Sigmoid colon (tissue), 7 donors: ENCODE data around the gene ZNF568. TPM values are rescaled to one million over a fixed set of nuclear protein-coding genes. Genes with fewer than 3 reads are reported as not detected.

Experiments used
- DNase-seq: peaks from one replicate; pipeline ENCODE4 v3.0.0-alpha.2; 2019
- H3K27ac ChIP-seq, 4 donors: fragments of 200-600 bp; sonication (generic); one replicate each; pipeline ENCODE4 v1.5.1; 2016 to 2019; ENCODE audit warnings: mild to moderate bottlenecking in 1 of 4
- H3K27me3 ChIP-seq, 3 donors: fragments of 200-600 bp; sonication (generic); one replicate each; pipeline ENCODE4 v1.5.1; 2019; ENCODE audit warnings: mild to moderate bottlenecking in 1 of 3
- H3K36me3 ChIP-seq, 4 donors: fragments of 200-600 bp; sonication (generic); one replicate each; pipeline ENCODE4 v1.5.1; 2016 to 2019
- H3K4me1 ChIP-seq, 4 donors: fragments of 200-600 bp; sonication (generic); one replicate each; pipeline ENCODE4 v1.5.1; 2017 to 2019
- H3K4me3 ChIP-seq, 4 donors: fragments of 200-600 bp; sonication (generic); one replicate each; pipeline ENCODE4 v1.5.1; 2017 to 2019; ENCODE audit warnings: mild to moderate bottlenecking in 2 of 4, moderate library complexity in 1 of 4
- H3K9me3 ChIP-seq, 4 donors: fragments of 200-600 bp in 3 of 4; sonication (generic) in 3 of 4; one replicate each; pipeline versions ENCODE4 v1.5.1 to v1.6.1; 2013 to 2019
- EP300 ChIP-seq, 4 donors: sonication (generic); formaldehyde crosslinking; IDR thresholded peaks; one replicate each; pipeline ENCODE4 v1.6.1; 2017; ENCODE audit warnings: antibody characterized with exemption in 4 of 4
- POLR2A ChIP-seq, 2 donors: fragments of 450-650 bp; IDR thresholded peaks; one replicate each; pipeline ENCODE4 v1.6.1; 2016; ENCODE audit warnings: antibody characterized with exemption in 2 of 2, mild to moderate bottlenecking in 2 of 2, moderate library complexity in 2 of 2
- POLR2AphosphoS5 ChIP-seq, 4 donors: sonication (generic); formaldehyde crosslinking; IDR thresholded peaks; one replicate each; pipeline ENCODE4 v1.6.1; 2017; ENCODE audit warnings: antibody characterized with exemption in 4 of 4
- WGBS, 2 donors: extraction: QIAGEN DNeasy Blood & Tissue Kit; methylation state at CpG; one replicate each; pipeline ENCODE4 v1.1.7; 2013; 5-methylcytosine and 5-hydroxymethylcytosine counted together
- intact Hi-C: fragments of 100-400 bp; cut with DNase I; formaldehyde crosslinking; loops from one replicate; pipeline ENCODE4 v1.15.1; 2023
- polyA plus RNA-seq, 3 donors: library from polyadenylated mRNA; stranded (reverse); fragments of 200-250 nt; gene quantifications; one replicate each; pipeline ENCODE4 v1.2.3, GENCODE V29; 2013
- total RNA-seq, 4 donors: library from RNA; depleted of rRNA; stranded (reverse); fragments of >200 nt; gene quantifications; one replicate each; pipeline ENCODE4 v1.1.0, GENCODE V29; 2016
- TF ChIP-seq, protein P1 (sequence below), 4 experiments: fragments of 450-650 bp in 3 of 4; fragments of 200-600 bp in 1 of 4; IDR thresholded peaks; one replicate each; pipeline ENCODE4 v1.5.1; 2016 to 2019; ENCODE audit warnings: antibody characterized with exemption in 4 of 4, mild to moderate bottlenecking in 3 of 4, moderate library complexity in 2 of 4
- donor health status: healthy with polysubstance abuse.
- donor health status: Bipolar disorder and iron deficiency.
- donor health status: healthy.

The ZNF568 gene
- total and polyA plus RNA-seq, 7 donors: 0.60 to 18.9 (median 8.7) TPM

- TF ChIP-seq, protein P1, sequence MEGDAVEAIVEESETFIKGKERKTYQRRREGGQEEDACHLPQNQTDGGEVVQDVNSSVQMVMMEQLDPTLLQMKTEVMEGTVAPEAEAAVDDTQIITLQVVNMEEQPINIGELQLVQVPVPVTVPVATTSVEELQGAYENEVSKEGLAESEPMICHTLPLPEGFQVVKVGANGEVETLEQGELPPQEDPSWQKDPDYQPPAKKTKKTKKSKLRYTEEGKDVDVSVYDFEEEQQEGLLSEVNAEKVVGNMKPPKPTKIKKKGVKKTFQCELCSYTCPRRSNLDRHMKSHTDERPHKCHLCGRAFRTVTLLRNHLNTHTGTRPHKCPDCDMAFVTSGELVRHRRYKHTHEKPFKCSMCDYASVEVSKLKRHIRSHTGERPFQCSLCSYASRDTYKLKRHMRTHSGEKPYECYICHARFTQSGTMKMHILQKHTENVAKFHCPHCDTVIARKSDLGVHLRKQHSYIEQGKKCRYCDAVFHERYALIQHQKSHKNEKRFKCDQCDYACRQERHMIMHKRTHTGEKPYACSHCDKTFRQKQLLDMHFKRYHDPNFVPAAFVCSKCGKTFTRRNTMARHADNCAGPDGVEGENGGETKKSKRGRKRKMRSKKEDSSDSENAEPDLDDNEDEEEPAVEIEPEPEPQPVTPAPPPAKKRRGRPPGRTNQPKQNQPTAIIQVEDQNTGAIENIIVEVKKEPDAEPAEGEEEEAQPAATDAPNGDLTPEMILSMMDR (IDR thresholded peaks at IDR 0.05): no peak
- TF ChIP-seq EP300 (IDR thresholded peaks at IDR 0.05) (no peak), POLR2AphosphoS5 (IDR thresholded peaks at IDR 0.05) (no peak), POLR2A (IDR thresholded peaks at IDR 0.05) (no peak)
- Histone ChIP-seq H3K36me3 (no peaks in the 10 kb centered on the region), H3K27me3 (no peaks in the 10 kb centered on the region), H3K9me3 (peaks cover 0 to 10% (median 1%) of the 10 kb centered on the region in 4 donors), H3K4me3 (no peak overlapping the region), H3K27ac (no peak overlapping the region), H3K4me1 (peaks cover 0 to 1% (median 0%) of the 10 kb centered on the region in 4 donors)
- no peak for DNase-seq
- intact Hi-C loops: no loop called here
- WGBS, 2 donors: 26 to 36% methylated on average over 1 of the region's 1 CpG
Measured at GRCh38 chr19:37045140-37045539, 129.0 kb downstream of the ZNF568 start.

Other genes starting within 250 kb of the ZNF568 start
- 10 to 100 TPM in 2 of 4 donors, 1 to 10 TPM in 2; 6.6 to 11.1 (median 9.4) TPM for gene ZNF461, start 249.5 kb upstream of the ZNF568 start, total RNA-seq
- 1 to 10 TPM in 2 of 3 donors, under 1 TPM in 1; 0.92 to 3.6 (median 3.5) TPM for gene ZNF461, start 249.5 kb upstream of the ZNF568 start, polyA plus RNA-seq
- gene ZNF567, start 228.7 kb upstream of the ZNF568 start, total RNA-seq: 10 to 100 TPM in 2 of 4 donors, 1 to 10 TPM in 2; 7.2 to 13.9 (median 11.0) TPM
- gene ZNF567, start 228.7 kb upstream of the ZNF568 start, polyA plus RNA-seq: 1 to 10 TPM; 1.2 to 2.3 (median 2.1) TPM
- gene ZNF850, start 143.5 kb upstream of the ZNF568 start, total RNA-seq: 1 to 10 TPM; 2.2 to 4.6 (median 3.3) TPM
- 1 to 10 TPM in 1 of 3 donors, under 1 TPM in 2; 0.23 to 1.2 (median 0.55) TPM for gene ZNF850, start 143.5 kb upstream of the ZNF568 start, polyA plus RNA-seq
- gene ZNF790, start 77.9 kb upstream of the ZNF568 start, total RNA-seq: 10 to 100 TPM in 1 of 4 donors, 1 to 10 TPM in 3; 8.6 to 13.3 (median 9.6) TPM
- 1 to 10 TPM; 1.8 to 3.3 (median 2.3) TPM for gene ZNF790, start 77.9 kb upstream of the ZNF568 start, polyA plus RNA-seq
- gene ZNF345, start 65.5 kb upstream of the ZNF568 start, total RNA-seq: 10 to 100 TPM in 1 of 4 donors, 1 to 10 TPM in 3; 4.6 to 13.0 (median 6.2) TPM
- 1 to 10 TPM in 2 of 3 donors, under 1 TPM in 1; 0.69 to 3.6 (median 3.1) TPM for gene ZNF345, start 65.5 kb upstream of the ZNF568 start, polyA plus RNA-seq
- gene ZNF829, start within 50 bp of the ZNF568 start, total RNA-seq: 1 to 10 TPM; 3.6 to 6.4 (median 4.8) TPM
- 1 to 10 TPM in 1 of 3 donors, under 1 TPM in 2; under 0.01 to 1.3 (median 0.23) TPM for gene ZNF829, start within 50 bp of the ZNF568 start, polyA plus RNA-seq
- gene ZNF420, start 162.1 kb downstream of the ZNF568 start, total RNA-seq: 10 to 100 TPM in 3 of 4 donors, 1 to 10 TPM in 1; 8.4 to 18.6 (median 14.1) TPM
- gene ZNF420, start 162.1 kb downstream of the ZNF568 start, polyA plus RNA-seq: 1 to 10 TPM; 1.2 to 4.2 (median 3.8) TPM